Central memory CD8-positive, alpha-beta T cell (primary cell): ENCODE measurements around the gene G6PD.
A peak's percentile ranks its signal among the peaks of the same experiment; 100 is the strongest.
"Not testable (repeated sequence)": the region's sequence is repeated elsewhere in the genome, so short reads cannot be mapped to it uniquely, and the experiment has no call there.

Source experiments
- ATAC-seq: fragments of 150-1000 bp; cut with Tn5 transposase; replicated peaks from 2 replicates; pipeline ENCODE4 v1.10.0; 2022; ENCODE audit warnings: mild to moderate bottlenecking, moderate FRiP score, moderate number of reproducible peaks; ENCODE audit not compliant: poor library complexity, severe bottlenecking; ENCODE audit errors: extremely low read depth
- DNase-seq, 2 donors: peaks; one replicate each; pipeline ENCODE4 v3.0.0; 2021; ENCODE audit warnings: low spot score in 2 of 2
- H3K27ac Mint-ChIP-seq: one replicate; pipeline ENCODE4 v1.8.0; 2022; ENCODE audit warnings: low read depth, mild to moderate bottlenecking, moderate library complexity, mixed read lengths
- H3K27me3 Mint-ChIP-seq: one replicate; pipeline ENCODE4 v1.8.0; 2022; ENCODE audit warnings: mixed read lengths
- H3K36me3 Mint-ChIP-seq: one replicate; pipeline ENCODE4 v1.8.0; 2022; ENCODE audit warnings: mild to moderate bottlenecking, moderate library complexity, mixed read lengths; ENCODE audit not compliant: insufficient read depth
- H3K4me1 Mint-ChIP-seq: one replicate; pipeline ENCODE4 v1.8.0; 2022; ENCODE audit warnings: mixed read lengths
- H3K4me3 Mint-ChIP-seq: one replicate; pipeline ENCODE4 v1.8.0; 2022; ENCODE audit warnings: mild to moderate bottlenecking, moderate library complexity, mixed read lengths
- H3K9me3 Mint-ChIP-seq: one replicate; pipeline ENCODE4 v1.8.0; 2022; ENCODE audit warnings: mixed read lengths

The G6PD gene

DNA sequence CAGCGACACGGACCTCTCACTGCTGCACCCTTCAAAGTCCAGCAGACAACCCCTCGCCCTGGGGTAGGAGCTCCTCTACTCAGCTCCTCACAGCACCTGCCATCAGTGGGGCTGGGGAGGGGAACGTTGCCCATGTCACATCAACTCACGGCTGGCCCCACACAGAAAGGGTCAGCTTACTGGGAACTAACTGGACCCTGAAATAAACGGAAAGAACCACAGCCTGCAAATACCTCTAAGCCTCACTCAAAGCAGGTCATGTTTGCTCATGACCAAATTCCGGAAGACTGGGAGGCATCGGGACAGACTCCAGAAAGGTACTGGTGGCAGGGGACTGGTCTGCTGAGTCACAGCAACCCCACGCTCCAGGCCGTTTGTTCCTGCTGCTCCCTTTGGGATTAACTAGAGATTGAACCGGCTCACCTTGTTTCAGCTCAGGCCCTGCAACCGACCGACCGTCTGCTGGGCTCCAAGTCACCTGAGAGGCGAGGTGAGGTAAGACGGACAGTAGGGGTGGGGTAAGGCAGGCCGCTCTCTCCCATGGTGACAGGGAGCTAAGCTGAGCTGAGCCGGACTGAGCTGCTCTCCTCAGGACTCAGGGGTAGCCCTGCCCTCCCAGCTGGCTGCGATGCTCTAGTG lies 5.6 kb downstream of the G6PD start:
- H3K9me3 Mint-ChIP-seq = no peaks in the 10 kb centered on the region
- H3K36me3 Mint-ChIP-seq = peaks cover 4% of the 10 kb centered on the region
- no peak overlapping the region for H3K27ac Mint-ChIP-seq
- no peaks in the 10 kb centered on the region for H3K27me3 Mint-ChIP-seq
- no peak overlapping the region for H3K4me3 Mint-ChIP-seq
- ATAC-seq = no peak
- peaks cover 13% of the 10 kb centered on the region for H3K4me1 Mint-ChIP-seq
- DNase-seq = no peak

DNA sequence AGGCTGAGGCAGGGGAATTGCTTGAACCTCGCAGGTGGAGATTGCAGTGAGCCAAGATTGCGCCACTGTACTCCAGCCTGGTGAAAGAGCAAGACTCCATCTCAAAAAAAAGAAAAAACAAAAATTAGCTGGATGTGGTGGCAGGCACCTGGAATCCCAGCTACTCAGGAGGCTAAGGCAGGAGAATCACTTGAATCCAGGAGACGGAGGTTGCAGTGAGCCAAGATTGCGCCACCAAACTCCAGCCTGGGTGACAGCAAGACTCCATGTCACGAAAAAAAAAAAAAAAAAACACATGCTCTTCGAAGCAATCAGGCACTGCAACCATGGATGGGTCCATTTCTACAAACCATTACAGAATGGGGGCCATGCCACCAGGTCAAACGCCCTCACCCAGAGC lies 6.3 kb downstream of the G6PD start:
- H3K36me3 Mint-ChIP-seq, ATAC-seq, H3K4me3 Mint-ChIP-seq, H3K27ac Mint-ChIP-seq, DNase-seq, H3K9me3 Mint-ChIP-seq, H3K27me3 Mint-ChIP-seq: not testable (repeated sequence)
- H3K4me1 Mint-ChIP-seq = peaks cover 13% of the 10 kb centered on the region

DNA sequence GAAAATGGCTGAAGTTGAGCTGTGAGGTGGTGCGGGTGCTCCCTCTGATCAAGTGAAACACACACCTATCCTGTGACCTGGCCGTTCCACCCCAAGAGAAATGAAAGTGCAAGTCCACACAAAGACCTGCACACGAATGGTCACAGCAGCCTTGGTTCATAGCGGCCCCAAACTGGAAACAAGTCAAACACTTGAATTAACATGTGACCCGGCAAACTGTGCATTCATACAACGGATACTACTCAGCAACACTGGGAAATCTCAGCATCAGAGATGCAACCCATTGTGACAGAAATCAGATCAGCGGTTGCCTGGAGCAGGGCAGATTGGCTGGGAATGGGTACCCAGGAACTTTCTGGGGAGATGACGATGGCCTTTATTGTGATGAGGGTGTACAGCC lies 7.6 kb downstream of the G6PD start:
- H3K4me1 Mint-ChIP-seq = peaks cover 13% of the 10 kb centered on the region
- no peak overlapping the region for H3K4me3 Mint-ChIP-seq
- peak overlapping the region; percentile 55 for H3K27ac Mint-ChIP-seq
- no peaks in the 10 kb centered on the region for H3K9me3 Mint-ChIP-seq
- ATAC-seq (no peak), DNase-seq (no peak)
- H3K27me3 Mint-ChIP-seq = no peaks in the 10 kb centered on the region
- peaks cover 13% of the 10 kb centered on the region for H3K36me3 Mint-ChIP-seq

DNA sequence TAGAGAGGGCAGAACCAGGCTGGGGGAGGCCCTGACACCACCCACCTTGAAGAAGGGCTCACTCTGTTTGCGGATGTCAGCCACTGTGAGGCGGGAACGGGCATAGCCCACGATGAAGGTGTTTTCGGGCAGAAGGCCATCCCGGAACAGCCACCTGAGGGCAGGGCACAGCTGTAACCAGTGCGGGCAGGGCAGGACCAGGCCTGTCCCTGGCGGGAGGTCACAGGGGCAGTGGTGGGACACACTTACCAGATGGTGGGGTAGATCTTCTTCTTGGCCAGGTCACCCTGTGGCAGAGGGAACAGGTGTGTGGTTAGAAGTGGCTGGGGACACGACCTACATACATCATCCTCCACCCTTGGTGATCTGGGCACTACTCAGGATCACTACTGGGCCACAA lies 10.8 kb downstream of the G6PD start:
- Mint-ChIP-seq H3K4me3 (no peak overlapping the region), H3K9me3 (no peaks in the 10 kb centered on the region), H3K27ac (no peak overlapping the region), H3K36me3 (peaks cover 16% of the 10 kb centered on the region), H3K27me3 (no peaks in the 10 kb centered on the region), H3K4me1 (no peaks in the 10 kb centered on the region)
- DNase-seq (no peak), ATAC-seq (no peak)

DNA sequence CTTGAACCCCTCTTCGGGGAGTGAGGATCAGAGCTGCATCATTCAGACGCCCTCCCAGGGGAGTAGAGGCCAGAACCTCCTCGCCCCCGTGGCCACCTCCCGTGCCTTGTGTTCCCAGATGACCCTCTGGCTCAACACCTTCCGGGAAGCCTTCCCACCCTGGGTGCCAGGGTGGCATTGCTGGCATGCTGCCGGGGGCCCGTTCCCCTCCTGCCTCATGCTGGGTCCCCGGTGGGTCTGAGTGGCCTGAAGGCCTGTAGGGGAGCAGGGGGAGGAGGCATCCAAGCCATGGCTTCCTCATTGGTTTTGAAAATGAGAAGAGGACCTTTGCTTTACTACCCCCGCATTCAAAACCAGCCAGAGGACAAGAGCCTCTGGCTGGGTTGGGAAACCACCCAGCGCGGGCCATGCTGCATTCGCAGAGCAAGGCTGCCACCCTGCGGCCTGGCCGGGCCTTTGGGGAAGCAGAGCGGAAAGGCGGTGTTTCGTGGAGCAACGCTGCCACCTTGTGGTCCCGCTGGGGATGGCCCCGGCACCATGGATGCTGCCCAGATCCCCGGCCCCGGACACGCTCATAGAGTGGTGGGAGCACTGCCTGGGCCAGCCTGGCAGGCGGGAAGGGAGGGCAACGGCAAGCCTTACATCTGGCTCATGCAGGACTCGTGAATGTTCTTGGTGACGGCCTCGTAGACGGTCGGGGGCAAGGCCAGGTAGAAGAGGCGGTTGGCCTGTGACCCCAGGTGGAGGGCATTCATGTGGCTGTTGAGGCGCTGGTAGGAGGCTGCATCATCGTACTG lies 11.9 kb downstream of the G6PD start:
- Mint-ChIP-seq H3K36me3 (peaks cover 20% of the 10 kb centered on the region), H3K4me3 (no peak overlapping the region), H3K4me1 (no peaks in the 10 kb centered on the region), H3K27ac (peak overlapping the region; percentile 32), H3K9me3 (no peaks in the 10 kb centered on the region), H3K27me3 (no peaks in the 10 kb centered on the region)
- ATAC-seq (peak; percentile 97), DNase-seq (peak; percentile 79 to 80)

DNA sequence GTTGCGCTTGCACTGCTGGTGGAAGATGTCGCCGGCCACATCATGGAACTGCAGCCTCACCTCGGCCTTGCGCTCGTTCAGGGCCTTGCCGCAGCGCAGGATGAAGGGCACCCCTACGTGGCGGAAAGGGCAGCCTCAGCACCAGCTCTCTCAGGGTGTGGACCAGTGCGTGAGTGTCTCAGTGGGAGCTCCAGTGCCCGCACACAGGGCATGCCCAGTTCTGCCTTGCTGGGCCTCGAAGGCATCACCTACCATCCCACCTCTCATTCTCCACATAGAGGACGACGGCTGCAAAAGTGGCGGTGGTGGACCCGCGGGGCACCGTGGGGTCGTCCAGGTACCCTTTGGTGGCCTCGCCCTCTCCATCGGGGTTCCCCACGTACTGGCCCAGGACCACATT lies 14.0 kb downstream of the G6PD start:
- Mint-ChIP-seq H3K36me3 (peaks cover 20% of the 10 kb centered on the region), H3K9me3 (no peaks in the 10 kb centered on the region), H3K27me3 (no peaks in the 10 kb centered on the region), H3K4me1 (no peaks in the 10 kb centered on the region), H3K4me3 (no peak overlapping the region), H3K27ac (no peak overlapping the region)
- ATAC-seq (no peak), DNase-seq (no peak)

DNA sequence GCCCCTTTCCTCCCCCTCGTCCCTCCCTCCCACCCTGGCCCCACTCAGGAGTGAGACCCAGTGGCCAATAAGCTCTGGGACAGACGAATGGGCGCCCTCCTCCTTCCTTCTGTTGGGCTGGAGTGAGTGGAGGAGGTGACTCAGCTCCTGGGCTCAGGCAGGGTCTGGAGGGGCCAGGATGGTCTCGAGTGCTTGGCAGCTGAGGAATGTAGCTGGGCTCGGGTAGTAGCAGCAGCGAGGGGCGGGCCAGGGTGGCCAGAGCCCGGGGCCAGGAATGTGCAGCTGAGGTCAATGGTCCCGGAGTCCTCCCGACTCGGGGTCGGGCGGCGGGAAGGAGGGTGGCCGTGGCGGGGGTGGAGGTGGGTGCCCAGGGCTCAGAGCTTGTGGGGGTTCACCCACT lies 15.0 kb downstream of the G6PD start:
- H3K36me3 Mint-ChIP-seq = peaks cover 20% of the 10 kb centered on the region
- ATAC-seq (no peak), DNase-seq (no peak)
- no peaks in the 10 kb centered on the region for H3K4me1 Mint-ChIP-seq
- H3K4me3 Mint-ChIP-seq = no peak overlapping the region
- H3K27me3 Mint-ChIP-seq = no peaks in the 10 kb centered on the region
- H3K9me3 Mint-ChIP-seq = no peaks in the 10 kb centered on the region
- H3K27ac Mint-ChIP-seq = no peak overlapping the region

DNA sequence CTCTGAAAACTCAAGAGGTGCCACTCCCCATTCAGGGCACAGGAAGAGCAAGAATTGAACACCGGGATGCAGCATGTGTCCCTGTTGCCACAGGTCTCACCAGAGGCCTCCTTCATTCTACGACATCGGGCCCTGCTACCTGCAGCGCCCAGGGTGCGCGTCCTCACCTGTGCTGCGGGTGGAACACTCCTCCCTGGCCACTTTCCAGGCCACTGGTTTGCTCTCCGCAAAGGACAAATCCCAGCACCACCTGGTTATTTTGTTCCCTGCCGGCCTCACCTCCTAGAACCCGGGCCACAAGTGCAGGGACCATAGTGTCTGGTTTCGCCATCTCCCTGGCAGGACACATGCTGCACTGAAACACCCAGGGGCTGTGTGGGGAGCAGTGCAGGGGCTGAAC lies 16.4 kb downstream of the G6PD start:
- no peak overlapping the region for H3K4me3 Mint-ChIP-seq
- H3K27me3 Mint-ChIP-seq = no peaks in the 10 kb centered on the region
- no peak overlapping the region for H3K27ac Mint-ChIP-seq
- ATAC-seq (no peak), DNase-seq (no peak)
- no peaks in the 10 kb centered on the region for H3K9me3 Mint-ChIP-seq
- peaks cover 18% of the 10 kb centered on the region for H3K36me3 Mint-ChIP-seq
- H3K4me1 Mint-ChIP-seq = peaks cover 12% of the 10 kb centered on the region

DNA sequence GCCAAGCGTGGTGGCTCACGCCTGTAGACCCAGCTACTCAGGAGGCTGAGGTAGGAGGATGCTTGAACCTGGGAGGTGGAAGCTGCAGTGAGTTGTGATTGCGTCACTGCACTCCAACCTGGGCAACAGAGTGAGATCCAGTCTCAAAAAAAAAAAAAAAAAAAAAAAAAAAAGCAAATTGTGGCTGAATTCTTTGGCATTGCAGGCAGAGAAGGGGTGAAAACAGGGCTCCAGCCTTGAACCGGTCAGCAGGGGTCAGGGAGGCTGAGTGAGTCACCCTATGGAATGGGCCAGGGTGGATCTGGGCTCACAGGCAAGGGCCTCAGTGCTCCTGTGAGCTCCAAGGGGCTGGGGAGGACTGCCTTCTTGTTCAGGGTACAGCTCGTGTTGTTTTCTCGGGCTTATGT lies 17.4 kb downstream of the G6PD start:
- ATAC-seq = no peak
- Mint-ChIP-seq H3K4me1 (peaks cover 12% of the 10 kb centered on the region), H3K36me3 (peaks cover 11% of the 10 kb centered on the region), H3K27me3 (no peaks in the 10 kb centered on the region), H3K27ac (no peak overlapping the region), H3K4me3 (no peak overlapping the region), H3K9me3 (no peaks in the 10 kb centered on the region)
- no peak for DNase-seq

DNA sequence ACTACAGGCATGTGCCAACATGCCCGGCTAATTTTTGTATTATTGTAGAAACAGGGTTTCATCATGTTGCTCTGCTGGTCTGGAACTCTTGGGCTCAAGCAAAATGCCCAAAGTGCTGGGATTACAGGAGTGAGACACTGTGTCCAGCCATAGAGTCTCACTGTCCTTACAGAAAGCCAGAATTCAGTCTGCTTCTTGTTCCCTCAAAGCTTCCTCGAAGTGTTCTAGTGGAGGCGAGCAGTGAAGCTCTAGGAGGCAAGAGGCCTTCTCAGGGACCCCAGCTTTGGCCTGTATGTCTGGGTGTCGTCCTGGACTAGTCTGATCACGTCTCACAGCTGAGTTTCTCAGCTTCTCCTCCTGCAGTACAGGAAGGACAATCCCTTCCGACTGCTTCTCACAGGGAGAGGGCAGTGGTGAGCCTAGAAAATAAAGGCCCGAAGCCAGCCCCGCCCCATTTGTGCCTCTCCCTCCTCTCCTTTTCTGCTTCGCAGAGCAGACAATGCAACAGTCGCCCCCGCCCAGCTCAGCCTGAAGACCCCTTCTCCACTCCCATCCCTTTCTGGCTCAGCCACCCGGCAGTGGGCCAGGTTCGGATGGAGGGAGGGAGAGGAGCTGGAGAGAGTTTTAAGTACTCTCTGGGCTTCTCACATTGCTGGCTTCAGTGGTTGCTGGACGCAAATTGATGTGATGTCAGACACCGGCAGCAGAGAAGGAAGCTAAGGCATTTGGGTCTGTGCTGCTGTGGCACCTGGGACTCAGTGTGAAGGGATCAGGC lies 19.6 kb downstream of the G6PD start:
- DNase-seq (no peak), ATAC-seq (peak; percentile 65)
- no peaks in the 10 kb centered on the region for H3K27me3 Mint-ChIP-seq
- peaks cover 5% of the 10 kb centered on the region for H3K36me3 Mint-ChIP-seq
- H3K4me1 Mint-ChIP-seq = peaks cover 12% of the 10 kb centered on the region
- no peak overlapping the region for H3K27ac Mint-ChIP-seq
- no peak overlapping the region for H3K4me3 Mint-ChIP-seq
- H3K9me3 Mint-ChIP-seq = no peaks in the 10 kb centered on the region

DNA sequence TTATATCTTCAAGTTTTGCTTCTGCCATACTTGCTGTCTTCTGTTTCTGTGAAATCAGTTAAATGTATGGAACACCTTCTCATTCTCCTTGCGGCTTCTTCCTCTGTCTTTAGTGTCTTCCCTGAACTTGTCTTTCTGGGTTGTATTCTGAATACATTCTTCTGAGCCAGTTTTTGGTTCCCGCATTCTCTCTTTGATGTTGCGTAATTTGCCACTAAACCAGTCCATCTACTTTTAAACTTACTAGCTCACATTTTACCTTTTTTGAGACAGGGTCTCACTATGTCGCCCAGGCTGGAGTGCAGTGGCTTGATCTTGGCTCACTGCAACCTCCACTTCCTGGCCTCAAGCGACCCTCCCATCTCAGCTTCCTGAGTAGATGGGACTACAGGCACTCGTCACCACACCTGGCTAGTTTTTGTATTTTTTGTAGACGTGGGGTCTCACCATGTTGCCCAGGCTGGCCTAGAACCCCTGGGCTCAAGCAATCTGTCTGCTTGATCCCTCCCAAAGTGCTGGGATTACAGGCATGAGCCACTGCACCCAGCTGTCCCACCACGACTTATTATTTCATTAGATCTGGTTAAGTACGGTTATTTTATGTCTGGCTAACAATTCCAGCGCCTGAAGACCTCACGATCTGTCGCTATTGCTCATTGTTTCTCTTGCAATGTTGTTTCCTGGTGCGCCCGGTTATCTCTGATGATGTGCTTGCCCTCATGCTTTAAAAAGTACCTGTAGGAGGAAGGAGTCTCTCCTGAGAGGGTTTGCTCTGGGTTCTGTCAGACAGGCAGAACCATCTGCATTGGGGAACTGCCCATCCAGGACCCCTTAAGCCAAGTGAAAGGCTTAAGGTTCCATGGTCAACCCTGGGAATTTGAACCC lies 20.8 kb downstream of the G6PD start:
- H3K4me3 Mint-ChIP-seq = no peak overlapping the region
- ATAC-seq (no peak), DNase-seq (no peak)
- H3K27ac Mint-ChIP-seq = no peak overlapping the region
- no peaks in the 10 kb centered on the region for H3K9me3 Mint-ChIP-seq
- H3K4me1 Mint-ChIP-seq = peaks cover 12% of the 10 kb centered on the region
- peaks cover 4% of the 10 kb centered on the region for H3K36me3 Mint-ChIP-seq
- H3K27me3 Mint-ChIP-seq = no peaks in the 10 kb centered on the region

DNA sequence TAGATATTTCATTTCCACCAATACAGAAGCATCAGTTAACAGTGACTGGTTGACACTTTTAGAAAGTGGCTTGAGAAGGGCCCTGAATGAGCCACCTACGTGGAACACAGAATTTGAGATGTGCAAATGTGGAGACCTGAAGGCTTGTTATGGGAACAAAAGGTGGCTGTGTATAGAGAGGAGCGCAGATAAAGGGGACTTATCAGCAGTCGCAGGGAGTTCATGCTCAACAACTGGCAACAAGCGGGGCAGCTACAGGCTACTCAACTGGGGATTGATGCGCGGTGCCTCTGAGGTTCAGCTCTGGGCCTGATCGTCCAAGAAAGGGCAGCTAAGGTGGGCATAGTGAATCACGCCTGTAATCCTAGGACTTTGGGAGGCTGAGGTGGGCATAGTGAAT lies 27.3 kb downstream of the G6PD start:
- DNase-seq = no peak
- no peak overlapping the region for H3K27ac Mint-ChIP-seq
- no peak for ATAC-seq
- no peak overlapping the region for H3K4me3 Mint-ChIP-seq
- no peaks in the 10 kb centered on the region for H3K9me3 Mint-ChIP-seq
- H3K36me3 Mint-ChIP-seq = no peaks in the 10 kb centered on the region
- H3K27me3 Mint-ChIP-seq = no peaks in the 10 kb centered on the region
- peaks cover 6% of the 10 kb centered on the region for H3K4me1 Mint-ChIP-seq
